Transverse colon (tissue), 4 donors: Measurements from ENCODE around the gene MLC1. TPM values are rescaled to one million over a fixed set of nuclear protein-coding genes. Genes with fewer than 3 reads are reported as not detected.

Experiments used
- DNase-seq: peaks from one replicate; pipeline ENCODE4 v3.0.0-alpha.2; 2019
- H3K27ac ChIP-seq, 4 donors: fragments of 200-600 bp; sonication (generic); 2 replicates each; pipeline ENCODE4 v1.5.1; 2016 to 2018; ENCODE audit warnings: inconsistent platforms in 4 of 4
- H3K27me3 ChIP-seq: fragments of 200-600 bp; sonication (generic); 2 replicates; pipeline ENCODE4 v1.5.1; 2017; ENCODE audit warnings: inconsistent platforms
- H3K36me3 ChIP-seq, 4 donors: fragments of 200-600 bp; sonication (generic); 2 replicates each; pipeline ENCODE4 v1.5.1; 2017 to 2019; ENCODE audit warnings: inconsistent platforms in 4 of 4
- H3K4me1 ChIP-seq, 4 donors: fragments of 200-600 bp; sonication (generic); 2 replicates each; pipeline ENCODE4 v1.5.1; 2017 to 2020; ENCODE audit warnings: inconsistent platforms in 4 of 4
- H3K4me3 ChIP-seq, 4 donors: fragments of 200-600 bp; sonication (generic); 1 replicate in 1 of 4; 2 replicates in 3 of 4; pipeline versions ENCODE4 v1.5.1 to v1.6.1; 2017 to 2019; ENCODE audit warnings: inconsistent platforms in 4 of 4
- H3K9me3 ChIP-seq, 2 donors: fragments of 200-600 bp; sonication (generic); 2 replicates each; pipeline ENCODE4 v1.5.1; 2017 to 2019; ENCODE audit warnings: inconsistent platforms in 2 of 2
- CTCF ChIP-seq, 5 experiments: fragments of 200-600 bp in 3 of 5; fragments of 450-650 bp in 2 of 5; sonication (generic) in 3 of 5; IDR thresholded peaks; 1 replicate in 2 of 5; 2 replicates in 3 of 5; pipeline ENCODE4 v1.5.1; 2016 to 2017; ENCODE audit warnings: antibody characterized with exemption in 5 of 5, inconsistent platforms in 3 of 5, mild to moderate bottlenecking in 2 of 5, moderate library complexity in 1 of 5
- EP300 ChIP-seq: sonication (generic); formaldehyde crosslinking; IDR thresholded peaks from one replicate; pipeline ENCODE4 v1.6.1; 2017; ENCODE audit warnings: antibody characterized with exemption, low read depth
- POLR2A ChIP-seq: fragments of 450-650 bp; IDR thresholded peaks from one replicate; pipeline ENCODE4 v1.6.1; 2016; ENCODE audit warnings: antibody characterized with exemption, mild to moderate bottlenecking, moderate library complexity
- POLR2AphosphoS5 ChIP-seq, 3 donors: sonication (generic); formaldehyde crosslinking; IDR thresholded peaks; one replicate each; pipeline ENCODE4 v1.6.1; 2016; ENCODE audit warnings: antibody characterized with exemption in 3 of 3
- WGBS, 2 donors: methylation state at CpG; one replicate each; pipeline ENCODE4 v1.1.5; 2018; ENCODE audit warnings: low coverage in 1 of 2; 5-methylcytosine and 5-hydroxymethylcytosine counted together
- in situ Hi-C, 4 donors: fragments of 200-750 bp; cut with MboI; loops; one replicate each; pipeline versions ENCODE4 v1.15.0 to v1.15.1; 2017; ENCODE audit warnings: low sequenced_read_pairs in 3 of 4, low pct_ligation_motif_present in 1 of 4, low pct_unique_long_range_greater_than_20kb in 1 of 4
- intact Hi-C: fragments of 100-400 bp; cut with DNase I; formaldehyde crosslinking; loops from one replicate; pipeline ENCODE4 v1.15.1; 2023; ENCODE audit warnings: low total_unique reads
- total RNA-seq, 4 donors: library from RNA; depleted of rRNA; stranded (reverse); fragments of >200 nt; gene quantifications; one replicate each; pipeline ENCODE4 v1.1.0, GENCODE V29; 2016

The MLC1 gene
- total RNA-seq, 4 donors from 2014 or later = not detected

- H3K4me1 ChIP-seq = peaks cover 0 to 6% (median 0%) of the 10 kb centered on the region in 4 donors
- no peak overlapping the region for H3K4me3 ChIP-seq
- peaks cover 21% of the 10 kb centered on the region for H3K27me3 ChIP-seq
- no peaks in the 10 kb centered on the region for H3K36me3 ChIP-seq
- no peaks in the 10 kb centered on the region for H3K9me3 ChIP-seq
- no peak overlapping the region for H3K27ac ChIP-seq
- intact Hi-C loops (no loop called here), in situ Hi-C loops (no loop called here)
- TF ChIP-seq POLR2A = no peak
- 5 to 62% methylated on average over 4 to 32 of the region's 32 CpGs for WGBS, 2 donors
- DNase-seq = peak; percentile 67
Observed at GRCh38 chr22:50074551-50075530, 10.4 kb downstream of the MLC1 start.

GRCh38 chr22:50074056-50074455 is 11.2 kb downstream of the MLC1 start:
- intact Hi-C loops (no loop called here), in situ Hi-C loops (no loop called here)
- H3K9me3 ChIP-seq = no peaks in the 10 kb centered on the region
- TF ChIP-seq POLR2A (no peak), EP300 (no peak), POLR2AphosphoS5 (IDR thresholded peaks at IDR 0.05) (no peak), CTCF (IDR thresholded peaks at IDR 0.05) (no peak)
- WGBS, 2 donors = 80% methylated on average over 12 of the region's 17 CpGs; no CpG with 5 or more reads in 1 of the 2 donors
- H3K27me3 ChIP-seq = peaks cover 21% of the 10 kb centered on the region
- H3K4me1 ChIP-seq = peaks cover 0 to 6% (median 0%) of the 10 kb centered on the region in 4 donors
- no peaks in the 10 kb centered on the region for H3K36me3 ChIP-seq
- H3K27ac ChIP-seq = no peak overlapping the region
- no peak overlapping the region for H3K4me3 ChIP-seq
- DNase-seq = no peak

- in situ Hi-C loops (no loop called here), intact Hi-C loops (no loop called here)
- Histone ChIP-seq H3K27ac (no peak overlapping the region), H3K4me1 (peaks cover 0 to 6% (median 0%) of the 10 kb centered on the region in 4 donors), H3K9me3 (no peaks in the 10 kb centered on the region), H3K36me3 (no peaks in the 10 kb centered on the region), H3K27me3 (peaks cover 16% of the 10 kb centered on the region), H3K4me3 (no peak overlapping the region)
- DNase-seq = no peak
- no peak for TF ChIP-seq EP300
- TF ChIP-seq CTCF (IDR thresholded peaks at IDR 0.05) = no peak
- TF ChIP-seq POLR2AphosphoS5 (IDR thresholded peaks at IDR 0.05) = no peak
- TF ChIP-seq POLR2A = no peak
- WGBS, 2 donors = 80% methylated on average over 26 of the region's 28 CpGs; no CpG with 5 or more reads in 1 of the 2 donors
Observed at GRCh38 chr22:50072714-50073538, 12.3 kb downstream of the MLC1 start.

GRCh38 chr22:50072167-50072555 is 13.1 kb downstream of the MLC1 start:
- Histone ChIP-seq H3K27me3 (peaks cover 16% of the 10 kb centered on the region), H3K4me1 (peaks cover 0 to 6% (median 0%) of the 10 kb centered on the region in 4 donors), H3K9me3 (no peaks in the 10 kb centered on the region), H3K36me3 (no peaks in the 10 kb centered on the region), H3K27ac (no peak overlapping the region), H3K4me3 (no peak overlapping the region)
- intact Hi-C loops = no loop called here
- in situ Hi-C loops = no loop called here
- TF ChIP-seq POLR2AphosphoS5 (IDR thresholded peaks at IDR 0.05) (no peak), EP300 (no peak), CTCF (IDR thresholded peaks at IDR 0.05) (no peak), POLR2A (no peak)
- 65 to 86% methylated on average over 2 to 7 of the region's 9 CpGs for WGBS, 2 donors
- no peak for DNase-seq
